Psoas muscle (tissue), 8 donors: ENCODE measurements around the gene VAMP1. TPM values are rescaled to one million over a fixed set of nuclear protein-coding genes. Genes with fewer than 3 reads are reported as not detected.

Source experiments
- ATAC-seq, 4 donors: fragments of 200-7000 bp; cut with Tn5 transposase; one replicate each; pipeline ENCODE4 v1.9.1; 2020; ENCODE audit warnings: moderate library complexity in 3 of 4, mild to moderate bottlenecking in 2 of 4
- DNase-seq, 2 donors: peaks; one replicate each; pipeline ENCODE4 v3.0.0-alpha.2; 2020
- H3K27ac ChIP-seq: fragments of 200-600 bp; one replicate; pipeline ENCODE4 v1.8.0; 2022
- H3K27me3 ChIP-seq, 3 donors: fragments of 200-600 bp in 1 of 3; one replicate each; pipeline versions ENCODE4 v1.6.1 to v1.8.0; 2013 to 2022; ENCODE audit warnings: low read length in 2 of 3, mild to moderate bottlenecking in 2 of 3, moderate library complexity in 1 of 3; ENCODE audit not compliant: insufficient read depth in 3 of 3
- H3K36me3 ChIP-seq, 2 donors: fragments of 200-600 bp in 1 of 2; one replicate each; pipeline versions ENCODE4 v1.6.1 to v1.8.0; 2013 to 2022; ENCODE audit warnings: low read depth in 1 of 2, mild to moderate bottlenecking in 1 of 2, moderate library complexity in 1 of 2; ENCODE audit not compliant: insufficient read depth in 1 of 2
- H3K4me1 ChIP-seq: fragments of 200-600 bp; one replicate; pipeline ENCODE4 v1.8.0; 2022
- H3K4me3 ChIP-seq: fragments of 200-600 bp; one replicate; pipeline ENCODE4 v1.8.0; 2022; ENCODE audit warnings: mild to moderate bottlenecking
- H3K9me3 ChIP-seq: fragments of 200-600 bp; one replicate; pipeline ENCODE4 v1.8.0; 2022
- WGBS, 3 donors: extraction: QIAGEN DNeasy Blood & Tissue Kit; methylation state at CpG; one replicate each; pipeline versions ENCODE4 v1.1.6 to v1.1.7; 2013; 5-methylcytosine and 5-hydroxymethylcytosine counted together
- intact Hi-C, 2 donors: fragments of 100-400 bp; cut with DNase I; formaldehyde crosslinking; loops; one replicate each; pipeline versions ENCODE4 v1.11.0 to v1.14.2; 2022
- polyA plus RNA-seq, 3 donors: library from polyadenylated mRNA; stranded (reverse); fragments of 200-250 nt; gene quantifications; one replicate each; pipeline ENCODE4 v1.2.3, GENCODE V29; 2013
- total RNA-seq, 4 donors: library from RNA; stranded (reverse); fragmentation: NEBNext Ultra II Directional in 2 of 4; extraction: Animal tissue kit (Norgen Biotek cat#: 25700) in 2 of 4; gene quantifications; one replicate each; pipeline versions ENCODE4 v1.2.1 to v1.2.4, GENCODE V29; 2021 to 2023
- TF ChIP-seq, protein P1 (sequence below): fragments of 200-600 bp; IDR thresholded peaks from one replicate; pipeline ENCODE4 v1.8.0; 2022; ENCODE audit warnings: antibody characterized with exemption
- donor health status: healthy with polysubstance abuse.
- donor health status: DM: no; HTN: no; CAD: no; lungs with moderate emphysema.
- donor health status: Bipolar disorder and iron deficiency.
- donor health status: healthy.
- donor health status: DM: yes; HTN: yes; CAD: no.
- donor health status: DM: no; HTN: no; CAD: no.
- donor health status: DM: no; HTN: no; CAD: no.
- donor health status: DM: yes; HTN: yes; CAD: no.

VAMP1 gene
- total and polyA plus RNA-seq, 7 donors: 1.5 to 16.9 (median 2.1) TPM

DNA sequence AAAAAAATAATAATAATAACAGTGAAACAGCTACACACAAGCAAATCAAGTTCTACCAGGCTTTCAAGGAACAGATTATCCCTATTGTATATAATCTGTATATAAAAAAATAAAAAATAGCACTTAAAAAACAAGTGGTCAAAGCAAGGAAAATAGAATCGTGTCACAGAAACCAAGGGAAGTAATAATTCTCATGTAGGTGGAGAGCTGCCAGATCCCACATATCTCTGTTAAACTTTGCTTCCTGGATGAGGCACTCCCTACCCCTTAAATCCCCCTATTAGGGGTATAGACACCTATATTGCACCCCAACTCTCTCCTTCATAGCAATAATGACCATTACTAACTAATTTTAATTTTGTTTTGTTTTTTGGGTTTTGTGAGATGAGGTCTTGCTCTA lies 30.1 kb downstream of the VAMP1 start:
- 44 to 74% (median 64%) methylated on average over 1 of the region's 1 CpG for WGBS, 3 donors
- intact Hi-C loops: no loop called here
- TF ChIP-seq, protein P1, sequence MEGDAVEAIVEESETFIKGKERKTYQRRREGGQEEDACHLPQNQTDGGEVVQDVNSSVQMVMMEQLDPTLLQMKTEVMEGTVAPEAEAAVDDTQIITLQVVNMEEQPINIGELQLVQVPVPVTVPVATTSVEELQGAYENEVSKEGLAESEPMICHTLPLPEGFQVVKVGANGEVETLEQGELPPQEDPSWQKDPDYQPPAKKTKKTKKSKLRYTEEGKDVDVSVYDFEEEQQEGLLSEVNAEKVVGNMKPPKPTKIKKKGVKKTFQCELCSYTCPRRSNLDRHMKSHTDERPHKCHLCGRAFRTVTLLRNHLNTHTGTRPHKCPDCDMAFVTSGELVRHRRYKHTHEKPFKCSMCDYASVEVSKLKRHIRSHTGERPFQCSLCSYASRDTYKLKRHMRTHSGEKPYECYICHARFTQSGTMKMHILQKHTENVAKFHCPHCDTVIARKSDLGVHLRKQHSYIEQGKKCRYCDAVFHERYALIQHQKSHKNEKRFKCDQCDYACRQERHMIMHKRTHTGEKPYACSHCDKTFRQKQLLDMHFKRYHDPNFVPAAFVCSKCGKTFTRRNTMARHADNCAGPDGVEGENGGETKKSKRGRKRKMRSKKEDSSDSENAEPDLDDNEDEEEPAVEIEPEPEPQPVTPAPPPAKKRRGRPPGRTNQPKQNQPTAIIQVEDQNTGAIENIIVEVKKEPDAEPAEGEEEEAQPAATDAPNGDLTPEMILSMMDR: no peak
- Histone ChIP-seq H3K4me1 (no peaks in the 10 kb centered on the region), H3K36me3 (peaks cover 0 to 41% of the 10 kb centered on the region in 2 donors), H3K9me3 (no peaks in the 10 kb centered on the region), H3K27ac (no peak overlapping the region), H3K27me3 (no peaks in the 10 kb centered on the region), H3K4me3 (no peak overlapping the region)
- ATAC-seq: no peak
- DNase-seq: no peak

DNA sequence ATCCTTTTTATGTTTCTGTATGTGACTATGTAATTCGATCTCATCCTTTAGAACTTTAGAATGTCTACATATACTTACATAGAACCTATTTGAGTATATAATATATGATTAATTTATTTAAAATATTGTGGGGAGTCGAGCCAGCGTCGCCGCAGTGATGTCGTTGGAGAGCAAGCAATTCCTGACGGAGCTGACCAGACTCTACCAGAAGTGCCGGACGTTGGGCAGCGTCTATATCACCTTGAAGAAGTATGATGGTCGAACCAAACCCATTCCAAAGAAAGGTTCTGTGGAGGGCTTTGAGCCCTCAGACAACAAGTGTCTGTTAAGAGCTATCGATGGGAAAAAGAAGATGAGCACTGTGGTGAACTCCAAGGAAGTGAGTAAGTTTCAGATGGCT lies 32.1 kb downstream of the VAMP1 start:
- DNase-seq (no peak), ATAC-seq (no peak)
- intact Hi-C loops: no loop called here
- WGBS, 3 donors: 83 to 93% (median 90%) methylated on average over 12 of the region's 12 CpGs
- Histone ChIP-seq H3K4me3 (no peak overlapping the region), H3K27ac (no peak overlapping the region), H3K27me3 (no peaks in the 10 kb centered on the region), H3K4me1 (no peaks in the 10 kb centered on the region), H3K36me3 (peaks cover 0 to 23% of the 10 kb centered on the region in 2 donors), H3K9me3 (no peaks in the 10 kb centered on the region)
- TF ChIP-seq, protein P1: no peak

DNA sequence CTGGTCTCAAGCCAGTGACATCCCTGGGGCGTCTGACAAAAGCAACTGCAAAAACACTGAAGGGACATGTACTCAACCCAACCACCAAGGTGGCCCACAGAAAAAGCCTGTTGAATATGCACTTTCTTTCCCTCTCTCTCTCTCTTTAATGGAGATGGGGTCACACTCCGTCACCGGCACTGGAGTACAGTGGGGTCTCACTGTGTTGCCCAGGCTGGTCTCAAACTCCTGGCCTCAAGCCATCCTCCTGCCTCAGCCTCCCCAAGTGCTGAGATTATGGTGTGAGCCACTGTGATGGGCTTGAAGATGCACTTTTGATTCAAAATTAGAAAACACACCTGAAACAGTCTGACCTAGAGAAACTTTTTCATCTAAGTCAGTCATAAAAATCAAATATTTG lies 32.9 kb downstream of the VAMP1 start:
- no peaks in the 10 kb centered on the region for H3K27me3 ChIP-seq
- intact Hi-C loops: no loop called here
- no peak for ATAC-seq
- H3K4me3 ChIP-seq: no peak overlapping the region
- H3K27ac ChIP-seq: no peak overlapping the region
- 82 to 91% (median 88%) methylated on average over 3 of the region's 3 CpGs for WGBS, 3 donors
- no peak for DNase-seq
- H3K9me3 ChIP-seq: no peaks in the 10 kb centered on the region
- peaks cover 0 to 19% of the 10 kb centered on the region in 2 donors for H3K36me3 ChIP-seq
- TF ChIP-seq, protein P1: no peak
- H3K4me1 ChIP-seq: no peaks in the 10 kb centered on the region

DNA sequence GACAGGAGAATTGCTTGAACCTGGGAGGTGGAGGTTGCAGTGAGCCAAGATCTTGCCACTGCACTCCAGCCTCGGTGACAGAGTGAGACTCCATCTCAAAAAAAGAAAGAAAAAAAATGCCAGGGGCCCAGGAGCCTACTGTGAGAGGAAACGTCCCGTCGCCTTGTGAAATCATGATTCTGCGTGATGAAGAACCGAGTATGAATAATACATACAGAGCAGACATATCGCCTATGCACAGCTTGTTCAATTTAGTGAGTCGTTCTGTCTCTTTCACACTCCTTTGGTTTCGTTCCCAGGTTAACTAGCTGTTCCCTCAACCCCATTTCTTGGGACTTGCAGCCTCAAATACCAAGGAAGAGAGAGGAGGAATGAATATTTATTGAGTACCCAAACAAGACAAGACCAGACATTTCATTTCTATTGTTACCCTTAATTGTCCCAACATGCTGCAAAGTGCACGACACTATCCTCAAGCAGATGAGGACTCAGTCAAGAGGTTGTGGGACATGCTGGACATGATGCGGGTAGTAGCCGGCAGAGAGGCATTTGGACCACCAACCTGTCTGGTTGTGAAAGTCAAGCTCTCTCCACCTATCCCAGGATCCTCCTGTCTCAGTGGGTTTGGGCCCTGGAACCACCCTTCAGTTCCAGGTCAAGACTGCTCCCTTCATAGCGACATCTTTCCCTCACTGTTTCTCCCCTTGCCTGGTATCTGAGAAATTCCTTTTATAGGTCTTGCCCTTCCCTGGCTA lies 34.3 kb downstream of the VAMP1 start:
- peaks cover 1% of the 10 kb centered on the region for H3K4me1 ChIP-seq
- intact Hi-C loops: no loop called here
- peaks cover 0 to 11% of the 10 kb centered on the region in 2 donors for H3K36me3 ChIP-seq
- H3K4me3 ChIP-seq: no peak overlapping the region
- TF ChIP-seq, protein P1: no peak
- WGBS, 3 donors: 86 to 91% (median 89%) methylated on average over 13 of the region's 13 CpGs
- no peaks in the 10 kb centered on the region for H3K27me3 ChIP-seq
- no peak for ATAC-seq
- H3K27ac ChIP-seq: no peak overlapping the region
- no peaks in the 10 kb centered on the region for H3K9me3 ChIP-seq
- DNase-seq: no peak
